A549 (cell line): ENCODE results near the gene OPCML.

Experiments
- BCL3 ChIP-seq: fragments of >200 bp; sonication (Bioruptor Twin); formaldehyde crosslinking; IDR thresholded peaks from 3 replicates; pipeline ENCODE4 v1.6.1; 2016
- CTCF ChIP-seq: fragments of >200 bp; sonication (Bioruptor Twin); formaldehyde crosslinking; IDR thresholded peaks from 3 replicates; pipeline ENCODE4 v1.5.1; 2016
- EP300 ChIP-seq, 2 experiments: fragments of >200 bp; sonication (Bioruptor Twin); formaldehyde crosslinking; IDR thresholded peaks; 2 replicates in 1 of 2; 3 replicates in 1 of 2; pipeline ENCODE4 v1.6.1; 2016 to 2017
- HDAC2 ChIP-seq: fragments of 200-600 bp; sonication (generic); IDR thresholded peaks from 2 replicates; pipeline ENCODE4 v1.6.1; 2016
- PHF8 ChIP-seq: fragments of 200-600 bp; sonication (generic); IDR thresholded peaks from 2 replicates; pipeline ENCODE4 v1.6.1; 2016; ENCODE audit warnings: low read depth, mild to moderate bottlenecking, antibody characterized with exemption, moderate library complexity, borderline replicate concordance
- POLR2A ChIP-seq: IDR thresholded peaks from 2 replicates; pipeline ENCODE4 v1.6.1; 2012; ENCODE audit warnings: mild to moderate bottlenecking, low read length
- REST ChIP-seq: fragments of 200-600 bp; sonication (generic); IDR thresholded peaks from 2 replicates; pipeline ENCODE4 v1.6.1; 2016; ENCODE audit warnings: antibody characterized with exemption, mild to moderate bottlenecking, moderate library complexity

- TF ChIP-seq POLR2A (no peak), HDAC2 (no peak), CTCF (no peak), EP300 (IDR thresholded peaks at IDR 0.05) (no peak), BCL3 (no peak), PHF8 (no peak), REST (no peak)
Measured at GRCh38 chr11:132821499-132821898, 710.8 kb downstream of the OPCML start.
